NCI-H226 (cell line): ENCODE data around the gene SEMA5A.

Source experiments
- DNase-seq: peaks from one replicate; pipeline ENCODE4 v3.0.0-alpha.2; 2015

Gene SEMA5A, protein sequence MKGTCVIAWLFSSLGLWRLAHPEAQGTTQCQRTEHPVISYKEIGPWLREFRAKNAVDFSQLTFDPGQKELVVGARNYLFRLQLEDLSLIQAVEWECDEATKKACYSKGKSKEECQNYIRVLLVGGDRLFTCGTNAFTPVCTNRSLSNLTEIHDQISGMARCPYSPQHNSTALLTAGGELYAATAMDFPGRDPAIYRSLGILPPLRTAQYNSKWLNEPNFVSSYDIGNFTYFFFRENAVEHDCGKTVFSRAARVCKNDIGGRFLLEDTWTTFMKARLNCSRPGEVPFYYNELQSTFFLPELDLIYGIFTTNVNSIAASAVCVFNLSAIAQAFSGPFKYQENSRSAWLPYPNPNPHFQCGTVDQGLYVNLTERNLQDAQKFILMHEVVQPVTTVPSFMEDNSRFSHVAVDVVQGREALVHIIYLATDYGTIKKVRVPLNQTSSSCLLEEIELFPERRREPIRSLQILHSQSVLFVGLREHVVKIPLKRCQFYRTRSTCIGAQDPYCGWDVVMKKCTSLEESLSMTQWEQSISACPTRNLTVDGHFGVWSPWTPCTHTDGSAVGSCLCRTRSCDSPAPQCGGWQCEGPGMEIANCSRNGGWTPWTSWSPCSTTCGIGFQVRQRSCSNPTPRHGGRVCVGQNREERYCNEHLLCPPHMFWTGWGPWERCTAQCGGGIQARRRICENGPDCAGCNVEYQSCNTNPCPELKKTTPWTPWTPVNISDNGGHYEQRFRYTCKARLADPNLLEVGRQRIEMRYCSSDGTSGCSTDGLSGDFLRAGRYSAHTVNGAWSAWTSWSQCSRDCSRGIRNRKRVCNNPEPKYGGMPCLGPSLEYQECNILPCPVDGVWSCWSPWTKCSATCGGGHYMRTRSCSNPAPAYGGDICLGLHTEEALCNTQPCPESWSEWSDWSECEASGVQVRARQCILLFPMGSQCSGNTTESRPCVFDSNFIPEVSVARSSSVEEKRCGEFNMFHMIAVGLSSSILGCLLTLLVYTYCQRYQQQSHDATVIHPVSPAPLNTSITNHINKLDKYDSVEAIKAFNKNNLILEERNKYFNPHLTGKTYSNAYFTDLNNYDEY

DNA sequence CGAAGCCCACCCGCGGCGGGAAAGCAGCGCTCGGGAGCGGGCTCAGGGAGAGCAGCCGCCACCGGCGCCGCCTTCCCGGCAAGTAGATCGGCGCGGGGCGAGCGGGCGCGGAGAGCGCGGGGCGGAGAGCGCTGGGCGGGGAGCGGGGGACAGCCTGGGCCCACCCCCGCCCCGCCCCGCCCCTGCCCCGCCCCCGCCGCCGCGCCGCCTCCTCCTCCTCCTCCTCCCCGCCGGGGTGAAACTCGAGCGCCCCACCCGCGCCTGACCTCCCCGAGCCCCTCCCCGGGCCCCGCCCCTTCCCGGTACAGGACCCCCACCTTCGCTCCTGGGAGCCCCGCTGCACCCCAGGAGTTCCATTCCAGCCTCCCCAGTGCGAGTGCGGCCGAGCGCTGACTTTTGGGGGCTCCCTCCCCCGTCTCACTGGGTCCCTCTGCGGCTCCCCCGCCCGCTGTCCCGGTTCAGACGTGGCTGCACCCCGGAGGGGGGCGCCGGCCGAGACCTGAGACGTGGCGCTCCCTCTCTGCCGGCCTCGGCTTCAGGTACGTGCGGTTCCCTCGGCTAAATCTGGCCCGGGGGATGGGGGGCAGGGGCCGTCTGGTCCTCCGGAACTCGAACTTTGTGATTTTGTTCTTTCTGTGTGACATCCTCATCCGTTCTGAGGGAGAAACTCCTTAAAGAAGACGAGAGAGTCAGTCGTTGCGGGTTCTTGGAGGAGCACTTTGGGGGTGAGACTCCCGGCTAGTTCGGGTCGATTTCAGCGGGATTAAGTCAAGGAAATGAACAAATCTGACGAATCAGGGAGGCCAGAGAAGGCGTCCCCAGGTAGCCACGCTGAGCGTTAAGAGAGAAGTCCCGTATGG, at the start of gene SEMA5A:
Gene SEMA5A (minus strand): TSS at position 84 of the 860 bp plus-strand sequence. CDS start 166,129 bp downstream, outside the sequence.
- DNase-seq, result peak; percentile 57

DNA sequence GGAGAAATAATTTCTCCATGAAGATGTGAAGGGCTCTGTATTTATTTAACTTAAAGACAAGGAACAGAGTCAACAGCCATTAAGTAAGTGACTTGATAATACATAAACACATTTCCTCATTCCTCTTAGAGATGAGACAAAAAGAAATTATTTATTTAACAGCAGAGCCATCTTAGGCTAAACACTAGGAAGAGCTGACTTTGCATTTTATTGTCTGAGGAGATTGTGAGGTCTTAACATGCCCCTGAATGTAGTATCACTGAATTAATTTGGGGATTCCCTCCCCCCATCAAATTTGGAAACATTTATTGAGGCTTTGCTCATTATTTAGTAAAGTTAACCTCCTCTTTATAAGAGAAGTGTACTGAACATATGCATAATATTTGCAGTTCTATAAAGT, 49.0 kb upstream of the SEMA5A start:
- no peak for DNase-seq

DNA sequence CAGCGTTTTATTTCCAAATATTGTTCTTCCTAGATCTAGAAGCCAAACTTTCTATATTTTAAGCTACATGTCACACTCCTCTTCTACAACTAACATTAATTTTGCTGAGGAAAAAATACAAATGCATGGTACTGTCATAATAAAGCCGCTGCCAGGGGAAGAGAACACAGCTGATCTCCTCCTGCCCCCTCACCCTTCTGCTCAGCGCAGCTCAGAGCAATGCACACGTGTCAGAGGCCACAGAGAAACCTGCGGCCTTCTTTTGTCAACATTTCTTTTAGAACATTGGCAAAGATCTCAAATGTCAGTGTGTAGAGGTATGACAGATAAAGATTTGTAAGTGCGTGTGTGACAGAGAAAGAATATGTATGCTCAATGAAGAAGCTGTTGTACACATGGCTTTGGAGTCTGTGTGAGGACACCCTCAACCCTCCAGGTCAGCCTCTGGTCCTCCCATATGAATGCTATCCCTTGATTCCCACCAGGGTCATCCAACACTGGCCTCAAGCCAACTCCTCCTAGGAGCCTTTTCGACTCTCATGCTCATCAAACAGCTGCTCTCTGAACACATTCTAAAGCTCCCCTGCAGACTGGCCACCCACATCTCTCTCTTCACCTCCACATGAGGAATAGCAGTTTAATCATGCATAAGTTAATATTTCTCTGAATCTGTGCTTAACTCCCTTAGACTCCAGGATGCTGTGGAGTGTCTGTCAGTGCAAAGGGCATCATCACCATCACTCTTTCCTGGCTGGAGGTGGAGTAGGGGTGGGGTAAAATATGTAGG, 43.4 kb upstream of the SEMA5A start:
- DNase-seq, result no peak

DNA sequence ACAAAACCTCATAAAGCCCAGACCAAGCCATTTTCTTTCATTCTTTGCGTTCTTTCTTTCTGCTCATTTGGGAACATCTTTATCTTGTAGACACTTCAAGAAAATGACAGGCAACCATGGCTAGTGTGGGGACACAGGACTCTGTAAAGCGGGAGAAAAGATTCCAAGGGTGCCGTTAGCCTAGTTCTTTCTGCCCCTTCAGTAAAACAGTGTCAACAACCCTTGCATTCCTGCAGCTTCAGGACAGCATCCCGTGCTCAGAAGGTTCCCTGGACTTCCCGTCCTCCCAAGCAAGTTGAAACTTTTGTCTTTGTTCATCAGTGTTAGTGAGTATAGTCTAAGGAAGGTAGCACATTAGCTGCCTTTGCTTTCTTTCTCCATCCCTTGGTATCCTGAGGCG, 42.4 kb upstream of the SEMA5A start:
- DNase-seq, result no peak

DNA sequence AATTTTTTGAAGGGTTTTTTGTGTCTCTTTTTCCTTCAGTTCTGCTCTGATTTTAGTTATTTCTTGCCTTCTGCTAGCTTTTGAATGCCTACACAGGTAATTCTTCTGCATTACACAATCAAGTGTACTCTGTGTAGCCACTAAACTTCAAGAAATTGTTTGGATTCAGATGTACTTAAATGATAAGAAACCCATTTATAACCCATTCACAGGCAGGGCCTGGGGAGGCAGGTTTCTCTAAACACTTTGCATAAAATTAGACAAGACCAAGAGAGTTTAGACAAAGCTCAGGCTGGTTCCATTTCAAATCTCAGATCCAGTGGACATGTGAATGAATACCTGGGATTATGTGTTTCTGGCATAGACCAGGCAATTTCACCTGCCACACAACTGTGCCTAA, 41.3 kb upstream of the SEMA5A start:
- DNase-seq, result no peak

DNA sequence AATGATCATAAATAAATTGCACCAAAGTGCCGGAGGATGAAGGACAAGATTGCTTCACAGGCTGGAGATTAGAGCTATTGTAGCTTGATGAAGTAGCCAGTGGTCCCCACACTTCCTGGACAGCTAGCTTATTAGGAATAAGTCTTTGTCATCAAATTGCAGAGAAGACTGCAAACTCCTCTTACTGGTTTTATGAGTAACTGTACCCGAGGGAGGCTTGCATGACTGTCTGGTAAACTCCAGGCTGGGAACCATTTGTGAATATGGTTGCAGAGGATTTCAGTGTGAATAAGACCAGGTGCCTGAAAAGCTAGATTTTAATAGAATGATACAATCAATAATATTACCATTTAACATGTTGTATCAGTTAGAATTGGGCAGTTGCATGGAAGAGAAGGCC, 36.5 kb upstream of the SEMA5A start:
- no peak for DNase-seq

DNA sequence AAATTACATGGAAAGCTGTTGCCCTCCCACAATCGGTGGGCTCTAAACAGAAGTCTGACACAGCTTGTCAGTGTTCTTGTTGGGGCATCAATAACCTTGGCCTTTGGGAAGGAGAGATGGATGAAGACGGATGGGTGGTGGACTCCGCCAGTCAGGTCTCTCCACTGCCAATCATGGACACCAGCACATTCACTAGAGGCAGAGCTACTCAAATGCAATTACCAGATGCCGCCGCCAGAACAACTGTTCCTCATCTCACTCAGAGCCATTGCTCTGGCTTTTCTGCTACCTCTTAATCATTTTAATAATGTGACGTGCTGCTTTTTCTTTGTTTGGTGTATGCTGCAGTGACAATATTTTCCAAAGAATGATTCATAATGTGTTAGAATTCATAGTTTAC, 27.9 kb upstream of the SEMA5A start:
- no peak for DNase-seq

DNA sequence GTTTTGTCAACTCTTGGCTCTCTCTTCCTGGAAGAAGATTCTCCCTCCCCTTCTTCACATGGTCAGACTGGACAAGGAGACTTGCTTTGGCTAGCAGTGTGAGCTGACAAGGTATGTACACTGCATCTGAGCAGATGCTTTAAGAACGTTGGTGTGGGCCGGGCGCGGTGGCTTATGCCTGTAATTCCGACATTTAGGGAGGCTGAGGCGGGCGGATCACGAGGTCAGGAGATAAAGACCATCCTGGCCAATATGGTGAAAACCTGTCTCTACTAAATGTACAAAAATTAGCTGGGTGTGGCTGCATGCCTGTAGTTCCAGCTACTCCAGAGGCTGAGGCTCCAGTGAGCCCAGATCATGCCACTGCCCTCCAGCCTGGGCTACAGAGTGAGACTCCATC, 26.4 kb upstream of the SEMA5A start:
- no peak for DNase-seq

DNA sequence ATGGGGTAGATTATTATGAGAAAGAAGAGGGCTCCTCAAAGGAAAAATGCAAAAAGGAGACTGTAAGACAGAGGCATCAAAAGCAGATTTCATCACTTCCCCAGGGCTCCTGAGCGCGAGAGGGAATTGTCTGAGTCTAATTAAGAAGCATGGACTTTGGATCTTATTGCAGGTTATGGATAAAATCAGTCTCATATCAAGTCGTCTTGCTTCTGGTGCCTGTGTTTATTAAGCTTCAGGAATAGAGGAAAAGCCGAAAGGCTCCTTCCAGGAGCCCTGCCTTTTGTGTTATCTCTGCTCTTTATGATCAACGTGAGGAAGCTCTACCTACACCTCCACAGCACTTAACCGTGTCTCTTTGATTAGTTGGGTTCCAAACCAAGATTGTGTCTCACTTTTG, 25.0 kb upstream of the SEMA5A start:
- DNase-seq, result no peak

DNA sequence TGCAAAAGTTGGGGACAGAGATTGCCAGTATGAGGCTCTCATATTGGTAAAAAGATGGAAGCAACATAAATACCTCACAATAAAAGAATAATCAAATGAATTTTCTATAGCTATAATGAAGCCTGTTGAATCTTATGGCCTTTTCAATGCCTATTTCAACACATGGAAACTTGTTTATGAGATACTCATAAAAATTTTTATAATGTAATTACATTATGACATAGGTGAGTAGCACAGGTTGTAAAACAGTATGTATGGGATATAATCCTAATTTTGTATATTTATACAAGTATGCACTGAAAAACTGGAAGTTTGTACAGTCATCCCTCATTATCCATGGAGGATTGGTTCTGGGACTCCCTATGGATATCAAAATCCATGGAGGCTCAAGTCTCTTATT, 21.2 kb upstream of the SEMA5A start:
- no peak for DNase-seq

DNA sequence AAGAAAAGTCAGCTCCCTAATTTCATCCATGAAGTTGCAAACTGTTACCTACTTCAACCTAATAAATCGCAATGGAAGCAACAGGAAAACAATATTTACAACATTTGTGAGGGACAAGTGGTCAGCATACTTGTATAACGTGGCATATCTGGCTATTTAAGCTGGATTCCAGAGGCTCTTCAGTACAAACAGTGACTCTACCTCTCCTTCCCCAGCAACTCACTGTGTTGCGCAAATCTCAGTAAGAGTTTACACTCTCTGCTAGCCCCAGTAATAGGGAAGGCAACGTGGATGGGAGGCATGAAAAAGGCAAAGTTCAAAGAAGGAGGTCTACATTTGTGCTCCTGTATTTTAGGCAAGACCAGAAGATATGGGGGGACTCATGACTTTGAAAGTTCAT, 18.9 kb upstream of the SEMA5A start:
- DNase-seq, result no peak

DNA sequence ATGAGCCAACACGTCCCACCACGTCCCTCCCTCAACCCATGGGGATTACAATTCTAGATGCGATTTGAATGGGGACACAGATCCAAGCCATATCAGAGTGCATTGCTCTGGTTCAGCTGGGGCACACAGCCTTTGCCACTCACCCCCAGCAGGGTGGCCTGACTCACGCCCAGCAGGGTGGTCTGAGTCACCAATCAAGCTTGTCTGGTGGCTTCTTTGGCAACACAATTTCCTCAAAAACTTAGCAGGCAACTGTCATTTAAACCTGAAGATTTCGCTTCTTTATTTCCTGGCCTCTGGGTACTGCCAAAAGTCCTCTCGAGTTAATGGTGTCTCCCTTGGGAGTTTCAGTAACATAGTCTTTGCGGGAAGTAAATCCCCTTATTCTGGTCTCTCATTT, 16.3 kb upstream of the SEMA5A start:
- no peak for DNase-seq

DNA sequence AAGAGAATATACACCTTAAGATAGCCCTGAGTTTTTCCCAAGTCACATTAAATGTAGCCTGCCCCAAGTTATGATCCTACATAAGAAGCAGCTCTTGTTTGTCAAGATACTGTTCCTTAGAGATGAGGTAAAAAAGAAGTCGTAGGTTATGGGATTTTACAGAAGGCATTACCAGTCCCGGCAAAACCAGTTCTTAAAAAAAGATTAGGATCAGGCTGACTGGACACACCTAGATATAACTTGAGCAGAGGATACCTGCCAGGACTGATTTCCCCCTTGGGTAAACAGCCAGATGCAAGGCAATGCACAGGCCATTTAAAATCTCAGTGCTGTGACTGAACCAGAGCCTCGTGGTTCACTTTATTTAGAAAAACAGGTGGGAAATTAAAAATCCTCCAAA, 14.1 kb upstream of the SEMA5A start:
- DNase-seq, result no peak

DNA sequence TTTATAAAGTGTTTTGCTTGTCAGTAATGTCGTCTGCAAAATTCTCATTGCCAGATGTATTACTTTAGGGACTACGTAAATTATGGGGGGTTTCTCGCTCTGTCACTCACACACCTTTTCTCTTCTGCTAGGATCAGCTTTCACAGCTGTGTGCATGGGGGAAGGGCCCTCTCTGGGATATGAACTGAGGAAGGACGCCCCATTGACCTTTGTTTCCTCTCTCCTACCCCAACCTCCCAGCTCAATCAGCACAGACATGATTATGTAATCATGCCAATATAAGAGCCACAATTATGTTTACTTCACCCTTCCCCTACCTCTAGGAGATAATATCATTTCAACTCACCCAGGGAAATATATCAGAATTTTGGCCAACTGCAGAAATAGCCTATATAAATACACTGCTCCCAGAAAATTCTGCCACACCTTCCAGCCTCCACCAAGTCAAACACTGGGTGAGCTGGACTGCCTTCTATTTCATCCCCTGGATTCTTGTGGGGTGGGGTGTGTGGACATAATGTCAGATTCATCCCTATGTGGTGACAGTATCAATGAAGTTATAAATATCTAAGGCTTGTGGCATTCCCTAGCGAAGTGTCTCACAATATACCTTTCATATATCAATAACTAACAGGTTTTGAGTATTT, 12.6 kb upstream of the SEMA5A start:
- no peak for DNase-seq

DNA sequence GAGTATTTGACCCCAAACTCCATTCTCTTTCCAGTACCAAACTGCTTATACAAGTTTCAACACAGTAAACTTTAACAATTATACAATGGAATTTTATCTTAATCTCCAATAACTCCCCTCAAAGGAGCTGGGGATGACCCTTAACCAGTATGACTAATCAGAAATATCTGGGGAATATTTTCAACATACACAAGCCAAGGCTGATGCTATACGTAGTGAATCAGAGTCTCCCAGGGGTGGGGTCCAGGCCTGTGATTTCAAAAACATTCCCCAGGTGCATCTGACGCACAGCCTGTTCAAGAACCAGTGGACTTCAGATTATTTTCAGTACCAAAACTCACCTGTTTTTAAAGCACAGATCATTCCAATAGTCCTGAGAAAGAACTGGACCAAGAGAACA, 11.8 kb upstream of the SEMA5A start:
- peak; percentile 58 for DNase-seq

DNA sequence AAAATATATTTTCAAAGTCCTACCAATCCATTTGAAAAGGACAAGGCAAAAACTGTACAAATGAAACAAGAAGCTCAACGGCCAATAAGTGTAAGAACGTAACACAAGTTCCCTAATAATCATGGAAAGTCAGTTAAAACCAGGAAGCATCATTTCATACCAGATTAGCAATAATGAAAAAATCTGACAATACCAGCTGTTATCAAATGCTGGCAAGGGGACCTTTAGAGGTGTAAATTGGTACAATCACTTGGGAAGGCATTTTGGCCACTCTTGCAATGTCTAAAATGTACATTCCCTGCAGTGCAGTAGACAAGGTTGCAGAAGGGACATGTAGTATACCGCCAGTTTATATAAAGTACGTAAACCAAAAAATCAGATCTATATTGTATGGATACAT, 10.1 kb upstream of the SEMA5A start:
- no peak for DNase-seq

DNA sequence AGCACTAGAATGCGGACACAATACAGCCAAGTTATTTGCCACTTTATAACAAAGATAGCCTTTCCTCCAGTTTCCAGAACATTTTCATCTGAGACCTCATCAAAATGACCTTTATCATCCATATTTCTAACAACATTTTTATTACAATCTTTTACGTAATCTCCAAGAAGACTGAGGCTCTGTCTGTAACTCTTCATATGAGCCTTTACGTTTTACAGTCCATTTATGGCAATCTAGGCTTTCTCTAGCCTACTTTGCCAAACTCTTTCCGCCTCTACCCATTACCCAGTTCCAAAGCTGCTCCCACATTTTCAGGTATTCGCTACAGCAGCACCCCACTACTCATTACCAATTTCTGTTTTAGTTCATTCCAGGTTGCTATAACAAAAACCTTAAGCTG, 8.2 kb upstream of the SEMA5A start:
- DNase-seq, result no peak

DNA sequence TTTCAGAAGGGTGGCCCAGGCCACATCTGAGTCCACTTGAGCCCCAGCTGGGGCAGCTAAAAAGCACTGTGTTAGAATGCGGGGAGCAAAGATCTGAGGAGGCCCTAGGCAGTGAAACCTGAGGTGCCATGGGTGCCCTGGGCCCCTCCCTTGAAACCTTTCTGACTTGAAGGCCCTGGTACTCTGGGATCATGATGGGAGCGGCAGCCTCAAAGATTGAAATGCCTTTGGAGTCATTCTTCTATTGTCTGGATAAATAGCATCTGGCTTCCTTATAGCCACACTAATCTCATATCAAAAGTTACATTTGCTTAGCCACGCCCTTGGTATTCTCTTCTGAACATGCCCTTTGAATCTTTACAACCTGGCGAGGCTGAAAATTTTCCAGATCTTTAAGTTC, 7.7 kb upstream of the SEMA5A start:
- no peak for DNase-seq

DNA sequence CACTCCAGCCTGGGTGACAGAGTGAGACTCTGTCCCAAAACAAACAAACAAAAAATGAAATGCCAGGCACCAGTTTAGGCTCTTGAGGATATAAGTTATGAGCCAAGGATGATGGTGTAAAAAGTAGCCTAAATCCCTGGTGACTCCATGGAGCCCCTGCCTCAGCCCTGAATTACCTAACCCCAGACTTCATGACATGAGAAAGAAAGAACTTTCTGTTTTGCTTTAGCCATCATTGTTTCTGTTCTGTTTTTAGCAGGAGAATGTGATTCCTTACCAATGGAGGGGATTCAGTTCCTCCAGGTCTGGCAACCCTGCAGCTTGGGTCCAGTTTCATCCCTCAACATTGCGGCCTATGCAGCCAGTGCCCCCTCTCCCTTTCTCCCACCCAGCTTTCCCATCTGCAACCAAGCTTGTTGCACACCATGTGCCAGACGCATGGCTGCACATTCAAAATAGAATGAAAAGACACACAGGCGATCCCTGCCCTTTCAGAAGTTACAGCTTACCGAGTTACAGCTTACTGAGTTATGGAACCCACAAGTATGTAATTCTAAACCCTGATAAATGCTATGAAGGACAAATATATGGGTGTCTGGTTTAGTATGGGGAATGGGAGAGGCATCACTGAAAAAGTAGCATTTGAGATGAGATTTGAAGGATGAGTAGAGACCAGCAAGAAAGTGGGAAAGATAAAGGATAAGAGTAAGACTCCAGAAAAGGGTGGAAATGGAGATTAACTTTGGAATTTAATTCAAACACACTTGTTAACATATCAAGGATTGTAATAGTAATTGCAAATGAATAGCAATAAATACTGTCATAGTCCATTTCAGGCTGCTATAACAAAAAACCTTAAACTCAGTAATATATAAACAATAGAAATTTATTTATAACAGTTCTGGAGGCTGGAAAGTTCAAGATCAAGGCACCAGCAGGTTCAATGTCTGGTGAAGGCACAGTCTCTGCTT, 6.0 kb upstream of the SEMA5A start:
- DNase-seq, result no peak

DNA sequence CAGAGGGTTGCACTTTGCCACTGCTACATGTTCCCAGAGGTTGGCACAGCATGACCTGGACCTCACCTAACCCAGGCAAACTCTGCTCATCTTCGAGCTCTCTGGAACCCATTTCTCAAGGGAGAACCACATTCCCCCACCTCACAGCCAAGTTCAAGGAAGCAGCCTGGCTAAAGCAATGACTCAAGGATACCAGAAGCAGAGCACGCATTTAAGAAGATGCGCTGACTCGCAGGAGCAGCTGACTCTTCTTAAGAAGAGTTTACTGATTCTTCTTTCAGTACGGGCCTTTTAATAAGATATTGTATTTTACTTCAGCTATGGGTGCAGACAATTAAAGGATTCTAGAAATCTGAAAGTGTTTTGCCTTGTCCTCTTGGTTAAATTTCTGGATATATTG, 4.1 kb upstream of the SEMA5A start:
- no peak for DNase-seq
